ENCODE results near the gene NRN1L. TPM values are rescaled to one million over a fixed set of nuclear protein-coding genes. Genes with fewer than 3 reads are reported as not detected.
"Not testable (repeated sequence)": the region's sequence is repeated elsewhere in the genome, so short reads cannot be mapped to it uniquely, and the experiment has no call there.

Gene NRN1L
- total and polyA plus RNA-seq, 9 donors: 0.24 to 1.3 (median 0.75) TPM; not detected in 2

GRCh38 chr16:67893743-67894399, 9.2 kb downstream of the NRN1L start:
- Histone ChIP-seq H3K4me1 (ENCODE audit: control insufficient read depth, insufficient read depth, low read length) (peaks cover 18% of the 10 kb centered on the region), H3K4me3 (ENCODE audit: low read length) (peak overlapping the region; percentile 99), H3K27ac (ENCODE audit: low read length) (peak overlapping the region; percentile 94), H3K36me3 (ENCODE audit: control insufficient read depth, insufficient read depth, low read length) (no peaks in the 10 kb centered on the region), H3K9me3 (replicated peaks; ENCODE audit: control insufficient read depth, low read depth, low read length) (no peaks in the 10 kb centered on the region), H3K27me3 (ENCODE audit: control insufficient read depth, insufficient read depth, low read length) (no peaks in the 10 kb centered on the region)
- DNase-seq: no peak
- 19% methylated on average over 3 of the region's 14 CpGs for WGBS (ENCODE audit: insufficient coverage)

- peaks cover 28% of the 10 kb centered on the region for H3K4me1 ChIP-seq (ENCODE audit: control insufficient read depth, insufficient read depth, low read length)
Observed at GRCh38 chr16:67897231-67897630, 12.5 kb downstream of the NRN1L start.

DNA sequence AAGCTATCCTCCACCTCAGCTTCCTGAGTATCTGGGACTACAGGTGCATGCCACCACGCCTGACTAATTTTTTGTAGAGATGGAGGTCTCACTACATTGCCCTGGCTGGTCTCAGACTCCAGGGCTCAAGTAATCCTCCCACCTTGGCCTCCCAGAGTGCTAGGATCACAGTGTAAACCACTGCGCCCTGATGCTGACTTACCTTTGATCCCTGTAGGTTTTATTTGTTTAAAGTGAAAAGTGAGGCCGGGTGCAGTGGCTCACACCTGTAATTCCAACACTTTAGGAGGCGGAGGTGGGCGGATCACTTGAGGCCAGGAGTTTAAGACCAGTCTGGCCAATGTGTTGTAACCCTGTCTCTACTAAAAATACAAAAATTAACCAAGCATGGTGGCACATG, 17.0 kb downstream of the NRN1L start:
- Histone ChIP-seq H3K36me3 (ENCODE audit: control insufficient read depth, insufficient read depth, low read length) (peaks cover 17% of the 10 kb centered on the region), H3K27me3 (ENCODE audit: control insufficient read depth, insufficient read depth, low read length) (no peaks in the 10 kb centered on the region), H3K27ac (ENCODE audit: low read length) (no peak overlapping the region), H3K4me3 (ENCODE audit: low read length) (no peak overlapping the region), H3K9me3 (replicated peaks; ENCODE audit: control insufficient read depth, low read depth, low read length) (no peaks in the 10 kb centered on the region), H3K4me1 (ENCODE audit: control insufficient read depth, insufficient read depth, low read length) (peaks cover 11% of the 10 kb centered on the region)
- DNase-seq: no peak
- WGBS (ENCODE audit: insufficient coverage): 100% methylated on average over 1 of the region's 5 CpGs

More at GRCh38 chr16:67897231-67897630, 12.5 kb downstream of the NRN1L start:
- H3K4me3 ChIP-seq (ENCODE audit: low read length): no peak overlapping the region
- no peaks in the 10 kb centered on the region for H3K9me3 ChIP-seq (replicated peaks; ENCODE audit: control insufficient read depth, low read depth, low read length)
- WGBS (ENCODE audit: insufficient coverage): no CpG with 5 or more reads among the region's 3 CpGs
- DNase-seq: peak; percentile 56
- no peak overlapping the region for H3K27ac ChIP-seq (ENCODE audit: low read length)
- H3K36me3 ChIP-seq (ENCODE audit: control insufficient read depth, insufficient read depth, low read length): peaks cover 9% of the 10 kb centered on the region
- no peaks in the 10 kb centered on the region for H3K27me3 ChIP-seq (ENCODE audit: control insufficient read depth, insufficient read depth, low read length)

- WGBS (ENCODE audit: insufficient coverage): 83% methylated on average over 1 of the region's 4 CpGs
- Histone ChIP-seq H3K4me3 (ENCODE audit: low read length) (no peak overlapping the region), H3K9me3 (replicated peaks; ENCODE audit: control insufficient read depth, low read depth, low read length) (no peaks in the 10 kb centered on the region), H3K36me3 (ENCODE audit: control insufficient read depth, insufficient read depth, low read length) (peaks cover 17% of the 10 kb centered on the region), H3K27ac (ENCODE audit: low read length) (peak overlapping the region; percentile 45), H3K4me1 (ENCODE audit: control insufficient read depth, insufficient read depth, low read length) (peaks cover 11% of the 10 kb centered on the region), H3K27me3 (ENCODE audit: control insufficient read depth, insufficient read depth, low read length) (no peaks in the 10 kb centered on the region)
- DNase-seq: no peak
Observed at GRCh38 chr16:67902831-67903230, 18.1 kb downstream of the NRN1L start.

DNA sequence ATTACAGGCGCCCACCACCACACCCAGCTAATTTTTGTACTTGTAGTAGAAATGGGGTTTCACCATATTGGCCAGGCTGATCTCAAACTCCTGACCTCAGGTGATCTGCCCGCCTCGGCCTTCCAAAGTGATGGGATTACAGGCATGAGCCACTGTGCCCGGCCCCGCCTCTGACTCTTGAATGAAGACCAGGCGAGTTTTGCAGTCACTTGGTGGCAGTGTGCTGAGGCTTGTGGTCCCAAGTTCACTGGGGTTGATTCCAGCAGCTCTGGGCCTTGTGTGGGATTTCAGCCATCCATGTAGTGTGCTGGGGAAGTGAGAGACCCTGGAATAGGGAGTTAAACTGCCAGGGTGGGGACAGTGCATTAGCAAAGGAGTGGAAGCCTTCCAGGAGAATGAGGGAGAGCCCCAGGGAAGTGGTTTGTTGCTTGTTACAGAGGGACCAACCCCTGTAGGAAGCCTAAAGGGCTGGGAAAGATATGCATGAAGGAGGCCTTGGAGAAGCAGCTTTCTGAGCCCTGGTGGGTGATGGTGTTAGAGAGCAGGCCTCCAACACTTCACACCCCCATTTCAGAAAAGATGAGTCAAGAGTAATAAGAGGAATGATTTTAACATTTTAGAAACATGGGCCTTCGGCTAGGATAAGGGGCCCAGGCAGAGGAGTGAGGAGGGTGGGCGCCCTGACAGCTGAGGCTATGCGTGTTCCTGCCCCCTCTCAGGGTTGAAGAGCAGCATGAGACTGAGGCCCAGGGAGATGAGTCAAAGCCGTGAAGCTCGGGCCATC, 22.9 kb downstream of the NRN1L start:
- Histone ChIP-seq H3K4me1 (ENCODE audit: control insufficient read depth, insufficient read depth, low read length) (peaks cover 11% of the 10 kb centered on the region), H3K27me3 (ENCODE audit: control insufficient read depth, insufficient read depth, low read length) (no peaks in the 10 kb centered on the region), H3K36me3 (ENCODE audit: control insufficient read depth, insufficient read depth, low read length) (peaks cover 45% of the 10 kb centered on the region), H3K4me3 (ENCODE audit: low read length) (no peak overlapping the region), H3K27ac (ENCODE audit: low read length) (no peak overlapping the region), H3K9me3 (replicated peaks; ENCODE audit: control insufficient read depth, low read depth, low read length) (no peaks in the 10 kb centered on the region)
- WGBS (ENCODE audit: insufficient coverage): 85% methylated on average over 7 of the region's 11 CpGs
- no peak for DNase-seq

DNA sequence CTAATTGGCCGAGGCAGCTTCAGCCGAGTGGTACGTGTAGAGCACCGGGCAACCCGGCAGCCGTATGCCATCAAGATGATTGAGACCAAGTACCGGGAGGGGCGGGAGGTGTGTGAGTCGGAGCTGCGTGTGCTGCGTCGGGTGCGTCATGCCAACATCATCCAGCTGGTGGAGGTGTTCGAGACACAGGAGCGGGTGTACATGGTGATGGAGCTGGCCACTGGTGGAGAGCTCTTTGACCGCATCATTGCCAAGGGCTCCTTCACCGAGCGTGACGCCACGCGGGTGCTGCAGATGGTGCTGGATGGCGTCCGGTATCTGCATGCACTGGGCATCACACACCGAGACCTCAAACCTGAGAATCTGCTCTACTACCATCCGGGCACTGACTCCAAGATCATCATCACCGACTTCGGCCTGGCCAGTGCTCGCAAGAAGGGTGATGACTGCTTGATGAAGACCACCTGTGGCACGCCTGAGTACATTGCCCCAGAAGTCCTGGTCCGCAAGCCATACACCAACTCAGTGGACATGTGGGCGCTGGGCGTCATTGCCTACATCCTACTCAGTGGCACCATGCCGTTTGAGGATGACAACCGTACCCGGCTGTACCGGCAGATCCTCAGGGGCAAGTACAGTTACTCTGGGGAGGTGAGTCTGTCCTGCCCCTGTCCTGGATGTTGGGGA, 24.5 kb downstream of the NRN1L start:
- H3K27ac ChIP-seq (ENCODE audit: low read length): peak overlapping the region; percentile 47
- 92% methylated on average over 35 of the region's 36 CpGs for WGBS (ENCODE audit: insufficient coverage)
- no peak for DNase-seq
- H3K4me1 ChIP-seq (ENCODE audit: control insufficient read depth, insufficient read depth, low read length): peaks cover 11% of the 10 kb centered on the region
- no peaks in the 10 kb centered on the region for H3K27me3 ChIP-seq (ENCODE audit: control insufficient read depth, insufficient read depth, low read length)
- no peak overlapping the region for H3K4me3 ChIP-seq (ENCODE audit: low read length)
- peaks cover 43% of the 10 kb centered on the region for H3K36me3 ChIP-seq (ENCODE audit: control insufficient read depth, insufficient read depth, low read length)
- H3K9me3 ChIP-seq (replicated peaks; ENCODE audit: control insufficient read depth, low read depth, low read length): no peaks in the 10 kb centered on the region

DNA sequence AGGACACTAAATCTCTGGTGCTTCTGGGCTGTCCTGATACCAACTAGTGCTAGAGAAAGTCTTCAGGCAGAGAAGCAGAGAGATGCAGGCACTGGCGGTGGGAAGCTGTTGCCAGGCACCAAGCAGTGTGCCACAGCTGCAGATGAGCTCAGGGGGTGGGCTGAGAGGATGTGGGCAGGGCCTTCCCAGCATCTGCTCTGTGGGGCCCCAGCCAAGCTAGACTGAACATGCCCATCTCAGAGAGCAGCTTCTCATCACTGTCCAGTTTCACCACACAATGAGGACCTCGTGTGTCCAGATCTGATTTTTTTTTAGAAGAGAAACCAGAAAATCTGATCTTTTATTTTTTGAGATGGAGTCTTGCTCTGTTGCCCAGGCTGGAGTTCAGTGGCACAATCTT, 25.5 kb downstream of the NRN1L start:
- peaks cover 15% of the 10 kb centered on the region for H3K4me1 ChIP-seq (ENCODE audit: control insufficient read depth, insufficient read depth, low read length)
- peak overlapping the region; percentile 47 for H3K27ac ChIP-seq (ENCODE audit: low read length)
- H3K4me3 ChIP-seq (ENCODE audit: low read length): no peak overlapping the region
- H3K9me3 ChIP-seq (replicated peaks; ENCODE audit: control insufficient read depth, low read depth, low read length): no peaks in the 10 kb centered on the region
- H3K36me3 ChIP-seq (ENCODE audit: control insufficient read depth, insufficient read depth, low read length): peaks cover 43% of the 10 kb centered on the region
- DNase-seq: peak; percentile 83
- no peaks in the 10 kb centered on the region for H3K27me3 ChIP-seq (ENCODE audit: control insufficient read depth, insufficient read depth, low read length)
- 73% methylated on average over 2 of the region's 2 CpGs for WGBS (ENCODE audit: insufficient coverage)

DNA sequence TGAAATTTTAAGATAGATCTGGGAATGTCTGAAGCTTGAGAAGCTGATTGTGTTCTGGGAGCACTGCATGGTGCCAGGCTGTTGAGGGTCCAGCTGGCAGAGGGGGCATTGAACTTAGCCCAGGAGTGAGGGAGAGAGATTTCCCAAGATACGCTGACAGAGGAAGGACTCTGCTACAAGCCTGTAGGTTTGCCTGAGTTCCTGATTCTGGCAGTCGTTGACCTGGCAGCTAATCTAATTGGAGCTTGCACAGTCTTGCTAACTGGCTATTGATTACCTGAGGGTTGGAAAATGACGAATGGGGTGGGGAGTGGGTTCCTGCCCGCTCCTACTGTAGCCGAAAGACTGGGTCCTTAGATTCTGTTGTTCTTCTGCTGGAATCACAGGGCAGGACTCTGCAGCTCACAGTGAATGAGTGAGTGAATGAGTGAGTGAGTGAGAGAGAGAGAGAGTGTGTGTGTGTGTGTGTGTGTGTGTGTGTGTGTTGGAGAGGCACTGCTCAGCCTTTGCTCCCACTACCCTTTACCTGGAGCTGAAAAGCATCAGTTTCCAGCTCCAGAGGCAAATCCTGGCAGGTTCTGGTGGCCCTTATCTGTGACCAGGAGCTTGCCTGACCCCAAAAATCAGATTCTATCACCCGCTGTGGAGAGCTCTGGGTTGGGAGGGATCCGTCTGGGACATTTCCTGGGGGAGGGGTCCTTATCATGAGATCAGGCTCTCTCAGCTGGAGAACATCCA, 30.2 kb downstream of the NRN1L start:
- H3K4me1 ChIP-seq (ENCODE audit: control insufficient read depth, insufficient read depth, low read length): peaks cover 56% of the 10 kb centered on the region
- H3K27ac ChIP-seq (ENCODE audit: low read length): no peak overlapping the region
- DNase-seq: no peak
- no peak overlapping the region for H3K4me3 ChIP-seq (ENCODE audit: low read length)
- H3K27me3 ChIP-seq (ENCODE audit: control insufficient read depth, insufficient read depth, low read length): no peaks in the 10 kb centered on the region
- H3K9me3 ChIP-seq (replicated peaks; ENCODE audit: control insufficient read depth, low read depth, low read length): no peaks in the 10 kb centered on the region
- H3K36me3 ChIP-seq (ENCODE audit: control insufficient read depth, insufficient read depth, low read length): peaks cover 60% of the 10 kb centered on the region
- 63% methylated on average over 2 of the region's 7 CpGs for WGBS (ENCODE audit: insufficient coverage)

DNA sequence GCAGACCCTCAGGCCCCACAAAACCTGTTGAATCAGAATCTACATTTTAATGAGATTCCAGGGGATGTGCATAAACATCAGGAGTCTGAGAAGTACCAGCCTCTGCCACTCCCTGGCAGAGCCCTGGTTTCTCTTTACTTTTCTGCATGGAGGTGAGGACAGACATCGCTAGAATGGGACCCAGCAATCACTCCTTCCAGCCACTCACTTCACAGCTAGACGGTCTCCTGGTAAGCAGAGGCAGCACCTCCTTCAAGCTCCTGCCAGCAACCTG, 30.7 kb downstream of the NRN1L start:
- peaks cover 58% of the 10 kb centered on the region for H3K36me3 ChIP-seq (ENCODE audit: control insufficient read depth, insufficient read depth, low read length)

More for the DNA sequence above, 30.7 kb downstream of the NRN1L start:
- not testable (repeated sequence) for H3K4me3 ChIP-seq (ENCODE audit: low read length); H3K27me3 ChIP-seq (ENCODE audit: control insufficient read depth, insufficient read depth, low read length); DNase-seq; H3K9me3 ChIP-seq (replicated peaks; ENCODE audit: control insufficient read depth, low read depth, low read length); H3K27ac ChIP-seq (ENCODE audit: low read length)
- no CpG with 5 or more reads among the region's 2 CpGs for WGBS (ENCODE audit: insufficient coverage)
- H3K4me1 ChIP-seq (ENCODE audit: control insufficient read depth, insufficient read depth, low read length): peaks cover 53% of the 10 kb centered on the region

Data from muscle of leg (tissue), 11 donors.